GM18519 (cell line): ENCODE data around the gene LRP1B.
A peak's percentile ranks its signal among the peaks of the same experiment; 100 is the strongest.
"Not testable (repeated sequence)": the region's sequence is repeated elsewhere in the genome, so short reads cannot be mapped to it uniquely, and the experiment has no call there.

Experiments
- ATAC-seq: cut with Tn5 transposase; IDR thresholded peaks from one replicate; pipeline ENCODE4 v1.9.1; 2021; ENCODE audit warnings: mild to moderate bottlenecking, moderate library complexity; ENCODE audit not compliant: unreplicated experiment, low FRiP score

Gene LRP1B

DNA sequence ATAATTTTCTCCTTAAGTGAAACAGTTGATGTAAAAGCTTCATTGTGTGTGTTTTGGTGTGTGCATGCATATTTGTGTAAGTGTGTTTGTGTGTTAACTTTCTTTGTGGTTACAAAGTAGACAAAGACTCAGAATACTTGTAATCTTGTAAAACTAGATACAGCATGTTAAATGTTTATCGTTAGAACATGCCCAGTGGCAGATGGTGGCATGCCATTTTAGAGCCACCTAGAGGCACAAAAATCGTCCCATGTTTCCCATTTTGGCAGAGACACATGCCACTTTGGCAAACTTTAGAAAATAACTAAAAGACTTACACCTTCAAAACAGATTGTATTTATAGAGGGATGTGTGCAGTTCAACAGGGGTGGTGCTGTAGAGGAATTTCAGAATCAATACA is 224.1 kb downstream of the LRP1B start:
- ATAC-seq = no peak

DNA sequence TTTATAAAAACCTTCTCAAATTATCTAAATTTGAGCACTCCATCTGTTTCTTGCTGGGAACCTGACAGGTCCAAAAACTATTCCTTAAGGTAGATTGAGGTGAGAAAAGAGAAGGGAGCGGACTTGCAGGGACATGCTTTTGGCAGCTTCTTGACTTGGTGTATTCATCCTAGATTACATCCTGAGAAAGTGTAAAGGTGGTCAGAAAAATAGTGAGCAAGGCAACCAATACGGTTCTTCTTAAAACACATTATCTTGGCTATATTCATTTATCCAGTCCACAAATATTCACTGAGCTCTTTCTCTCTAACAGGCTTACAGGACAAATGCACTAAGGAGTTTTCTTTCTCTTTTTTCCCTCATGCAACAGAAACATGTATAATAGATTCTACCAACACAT is 230.0 kb downstream of the LRP1B start:
- ATAC-seq = no peak

DNA sequence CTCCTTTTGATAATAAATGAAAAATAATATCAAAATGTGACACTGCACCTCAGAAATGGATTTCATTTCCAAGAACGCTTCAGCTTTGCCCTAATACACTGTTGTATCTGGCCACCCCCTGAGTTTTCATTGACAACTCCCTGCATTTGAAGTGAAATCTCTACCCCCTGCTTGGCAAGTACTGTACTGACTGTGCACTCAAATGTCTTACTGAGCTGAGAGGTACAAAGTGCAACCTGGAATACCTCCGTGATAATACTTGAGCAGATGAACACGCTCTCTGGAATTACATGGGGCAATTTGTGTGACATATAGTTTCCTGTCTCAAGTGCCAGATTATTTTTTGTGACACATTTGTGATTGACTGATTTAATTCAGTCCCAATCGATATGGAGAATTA is 231.1 kb downstream of the LRP1B start:
- no peak for ATAC-seq

- no peak for ATAC-seq
These were observed 241.0 kb downstream of the LRP1B start for GRCh38 chr2:141889788-141890187.

- no peak for ATAC-seq
These were observed 241.7 kb downstream of the LRP1B start for GRCh38 chr2:141888987-141889555.

DNA sequence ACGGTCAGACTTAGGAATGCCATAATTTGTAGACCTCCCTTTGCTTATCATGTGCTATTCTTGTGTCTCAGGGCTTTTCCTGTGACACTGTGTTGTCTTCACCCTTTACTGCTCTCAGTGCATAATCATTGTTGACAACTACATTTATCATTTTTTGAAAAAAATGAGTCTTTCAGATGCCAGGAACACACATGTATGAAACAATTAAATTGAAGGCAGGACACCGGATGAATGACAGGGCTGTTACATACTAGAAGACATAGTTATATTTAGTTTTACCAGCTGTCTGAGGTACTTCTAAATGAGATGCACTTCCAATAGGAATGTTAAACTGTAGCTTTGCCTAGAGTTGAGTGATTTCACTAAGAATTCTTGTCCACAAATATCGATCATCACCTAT is 243.5 kb downstream of the LRP1B start:
- ATAC-seq = no peak

DNA sequence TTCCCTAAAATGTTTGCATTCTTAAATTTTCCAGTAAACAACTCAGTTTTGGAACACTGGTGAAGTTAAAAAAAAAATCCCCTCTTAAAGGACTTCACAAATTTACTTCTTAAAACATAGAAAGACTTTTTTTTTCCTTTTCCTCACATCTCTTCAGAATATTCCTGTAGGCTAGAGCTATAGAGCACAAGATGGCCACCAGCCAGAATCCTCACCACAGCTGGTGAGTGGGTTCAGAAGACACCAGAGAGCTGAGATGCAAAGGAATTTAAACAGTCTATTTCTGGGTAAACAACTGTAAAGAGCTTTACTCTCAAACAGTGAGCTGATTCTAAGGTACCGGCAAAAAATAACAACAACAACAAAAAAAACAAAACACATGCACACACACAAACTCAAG is 252.8 kb downstream of the LRP1B start:
- ATAC-seq = no peak

DNA sequence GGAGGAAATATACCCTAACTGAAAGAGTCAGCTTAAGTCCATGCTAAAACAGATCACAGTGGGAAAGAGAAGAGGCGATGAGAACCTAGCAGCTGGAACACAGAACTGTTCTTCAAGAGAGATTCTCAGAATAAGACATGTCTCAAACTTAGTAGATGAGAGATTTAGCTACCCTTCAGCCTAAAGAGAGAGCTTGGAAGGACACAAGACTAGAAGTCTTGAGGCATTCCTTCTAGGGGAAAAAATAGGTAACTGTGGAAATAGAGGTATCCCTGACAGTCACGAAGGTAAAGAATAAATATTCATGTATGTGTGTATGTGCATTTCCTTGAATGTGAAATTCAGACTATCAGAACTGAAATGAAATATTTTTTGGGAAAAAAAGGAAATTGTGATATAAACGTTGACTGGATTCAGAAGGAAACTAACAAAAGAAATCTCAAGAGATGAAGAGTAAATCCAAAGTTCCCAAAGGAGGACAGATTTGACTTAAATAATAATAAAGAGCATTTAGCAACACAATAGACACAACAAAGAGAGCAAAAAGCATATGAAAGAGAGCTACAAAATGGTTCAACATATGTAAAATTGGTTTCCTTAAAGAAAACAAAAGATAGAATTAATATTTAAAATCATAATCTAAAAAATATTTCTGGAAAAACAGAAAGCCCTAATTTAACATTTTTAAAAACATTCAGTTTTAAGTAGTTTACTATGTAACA is 258.7 kb downstream of the LRP1B start:
- ATAC-seq = no peak

- ATAC-seq = no peak
These were observed 261.2 kb downstream of the LRP1B start for GRCh38 chr2:141869572-141869971.

DNA sequence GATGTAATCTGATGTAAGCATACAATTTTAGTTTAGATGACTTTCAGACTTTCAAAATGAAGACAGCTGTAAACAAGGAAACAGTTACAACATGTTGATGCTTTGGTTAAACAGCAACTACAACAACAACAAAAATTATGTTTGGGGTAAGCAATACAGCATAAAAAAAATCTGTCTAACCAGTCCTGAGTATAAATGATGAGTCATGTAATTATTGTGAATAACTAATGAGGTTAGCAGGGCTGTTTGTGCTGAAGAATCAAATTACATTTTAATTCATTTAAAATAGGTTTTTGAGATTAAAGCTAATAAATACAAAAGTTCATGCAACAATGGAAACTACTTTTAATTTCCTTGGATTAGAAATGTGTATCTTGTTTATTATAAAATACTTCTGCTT is 266.9 kb downstream of the LRP1B start:
- ATAC-seq = no peak

- no peak for ATAC-seq
These were observed 274.4 kb downstream of the LRP1B start for GRCh38 chr2:141856215-141856919.

GRCh38 chr2:141848191-141848590 is 282.6 kb downstream of the LRP1B start:
- ATAC-seq = no peak

- no peak for ATAC-seq
These were observed 286.6 kb downstream of the LRP1B start for GRCh38 chr2:141844231-141844630.

- no peak for ATAC-seq
These were observed 295.7 kb downstream of the LRP1B start for GRCh38 chr2:141835103-141835502.

DNA sequence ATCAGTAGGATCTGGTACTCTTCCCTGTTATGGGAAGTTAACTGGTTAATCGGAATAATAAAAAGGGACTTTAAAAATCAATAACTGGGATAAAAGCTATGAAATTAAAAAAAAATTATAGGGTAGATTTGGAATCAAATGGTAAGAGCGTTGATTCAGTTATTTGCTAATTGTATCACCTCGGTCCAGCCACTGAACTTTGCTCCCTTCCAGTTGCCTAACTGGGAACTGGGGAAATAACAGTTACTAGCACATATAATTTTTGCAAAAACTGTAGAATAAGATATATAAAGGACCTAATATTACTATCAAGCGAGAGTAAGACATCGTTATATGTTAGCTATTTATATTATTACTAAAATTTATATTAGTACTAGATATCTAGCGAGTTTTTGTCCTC is 302.1 kb downstream of the LRP1B start:
- no peak for ATAC-seq

GRCh38 chr2:141824790-141825189 is 306.0 kb downstream of the LRP1B start:
- ATAC-seq = no peak

DNA sequence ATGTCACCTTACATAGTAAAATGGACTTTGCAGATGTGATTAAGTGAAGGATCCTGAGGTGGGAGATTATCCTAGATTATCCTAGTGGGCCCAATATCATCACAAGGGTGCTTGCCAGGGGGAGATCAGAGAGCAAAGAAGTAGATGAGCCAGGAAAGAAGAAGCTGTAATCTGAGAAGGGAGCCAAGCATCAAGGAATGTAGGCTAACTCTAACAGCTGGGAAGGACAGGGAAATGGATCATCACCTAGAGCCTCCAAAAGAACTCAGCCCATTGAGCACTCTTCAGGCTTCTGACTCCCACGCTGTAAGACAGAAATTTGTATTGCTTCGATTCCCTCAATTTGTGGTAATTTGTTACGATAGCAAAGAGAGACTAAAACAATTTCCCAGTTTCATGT is 309.9 kb downstream of the LRP1B start:
- no peak for ATAC-seq

DNA sequence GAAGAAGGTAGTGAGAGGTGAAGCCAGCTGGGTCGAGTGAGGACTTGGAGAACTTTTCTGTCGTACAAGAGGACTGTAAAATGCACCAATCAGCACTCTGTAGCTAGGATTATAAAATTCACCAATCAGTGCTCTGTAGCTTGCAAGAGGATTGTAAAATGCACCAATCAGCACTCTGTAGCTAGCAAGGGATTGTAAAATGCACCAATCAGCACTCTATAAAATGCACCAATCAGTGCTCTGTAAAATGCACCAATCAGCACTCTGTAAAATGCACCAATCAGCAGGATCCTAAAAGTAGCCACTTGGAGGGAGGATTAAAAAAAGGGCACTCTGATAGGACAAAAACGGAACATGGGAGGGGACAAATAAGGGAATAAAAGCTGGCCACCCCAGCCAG is 315.5 kb downstream of the LRP1B start:
- ATAC-seq = not testable (repeated sequence)

DNA sequence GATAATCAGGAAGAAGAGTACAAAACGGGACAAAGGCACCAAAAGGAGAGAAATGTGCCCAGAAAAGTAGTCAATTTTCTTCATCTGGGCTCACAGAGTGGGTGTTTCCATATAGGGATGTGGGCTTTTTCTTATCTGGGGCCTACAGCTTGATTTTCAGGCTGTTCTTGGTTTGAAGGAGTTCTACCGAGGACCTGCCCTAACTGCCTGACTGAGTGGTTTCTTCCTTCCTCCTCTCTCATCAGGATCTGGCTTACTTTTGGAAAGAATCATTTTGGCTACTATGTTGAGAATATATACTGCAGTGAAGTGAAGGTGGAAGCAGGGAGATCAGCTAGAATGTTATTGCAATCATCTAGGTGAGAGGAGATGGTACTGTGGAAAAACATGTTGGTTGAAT is 316.7 kb downstream of the LRP1B start:
- ATAC-seq = no peak

- ATAC-seq = no peak
These were observed 320.7 kb downstream of the LRP1B start for GRCh38 chr2:141810148-141810547.

DNA sequence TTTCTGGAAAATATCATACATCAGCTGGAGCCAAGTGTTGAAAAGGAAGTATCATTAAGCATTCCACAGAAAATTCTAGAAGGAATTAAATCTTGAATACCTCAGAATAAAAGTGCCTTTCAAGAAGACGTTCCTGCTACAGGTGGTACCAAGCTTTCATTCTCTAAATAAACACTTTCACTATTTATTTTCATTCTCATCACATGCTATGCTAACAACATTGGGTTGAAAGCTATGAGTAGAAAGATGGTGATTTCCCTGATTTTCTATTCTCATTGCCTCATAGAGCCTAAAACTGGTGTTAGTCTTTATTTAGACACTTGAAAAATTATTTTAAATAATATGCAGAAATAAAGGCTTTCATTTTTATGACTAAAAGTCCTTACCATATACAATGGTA is 324.7 kb downstream of the LRP1B start:
- ATAC-seq = peak; percentile 56

DNA sequence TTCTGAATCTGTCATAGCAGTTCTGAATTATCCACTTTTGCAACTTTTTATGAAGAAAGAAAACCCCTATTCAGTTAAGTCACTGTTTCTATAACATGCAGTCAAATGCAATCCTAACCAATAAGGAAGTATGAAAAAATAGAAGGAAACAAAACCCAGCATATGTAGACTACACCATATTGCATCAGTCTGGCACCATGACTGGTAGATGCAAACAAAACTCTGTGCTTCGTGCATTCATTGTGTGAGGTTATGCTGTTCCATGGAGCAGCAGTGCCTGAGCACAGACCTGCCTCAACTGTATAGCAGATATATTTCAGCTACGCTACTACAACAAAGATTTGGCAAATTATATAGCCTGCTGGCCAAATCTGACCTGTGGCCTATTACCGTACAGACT is 325.5 kb downstream of the LRP1B start:
- no peak for ATAC-seq
